Sigmoid colon (tissue), 3 donors: ENCODE data around the gene MLPH.

Experiments
- POLR2A ChIP-seq, 2 donors: fragments of 450-650 bp; IDR thresholded peaks; one replicate each; pipeline ENCODE4 v1.6.1; 2016; ENCODE audit warnings: antibody characterized with exemption in 2 of 2, mild to moderate bottlenecking in 2 of 2, moderate library complexity in 2 of 2
- TF ChIP-seq, protein P1 (sequence below), 4 experiments: fragments of 450-650 bp in 3 of 4; fragments of 200-600 bp in 1 of 4; IDR thresholded peaks; one replicate each; pipeline ENCODE4 v1.5.1; 2016 to 2019; ENCODE audit warnings: antibody characterized with exemption in 4 of 4, mild to moderate bottlenecking in 3 of 4, moderate library complexity in 2 of 4

DNA sequence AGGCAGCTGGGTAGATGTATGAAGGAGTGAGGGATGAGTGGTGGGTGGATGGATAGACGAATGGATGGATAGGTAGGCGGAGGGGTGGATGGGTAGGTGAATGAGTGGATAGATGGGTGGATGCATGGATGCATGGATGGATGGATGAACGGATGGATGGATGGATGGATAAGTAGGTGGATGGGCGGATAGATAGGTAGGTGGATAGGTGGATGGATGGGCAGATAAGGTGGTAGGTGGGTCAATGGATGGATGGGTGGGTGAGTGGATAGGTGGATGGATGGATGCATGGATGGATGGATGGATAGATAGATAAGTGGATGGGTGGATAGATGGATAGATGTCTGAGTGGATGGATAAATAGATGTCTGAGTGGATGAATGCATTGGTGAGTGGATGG lies 30.1 kb downstream of the MLPH start:
- TF ChIP-seq, protein P1, sequence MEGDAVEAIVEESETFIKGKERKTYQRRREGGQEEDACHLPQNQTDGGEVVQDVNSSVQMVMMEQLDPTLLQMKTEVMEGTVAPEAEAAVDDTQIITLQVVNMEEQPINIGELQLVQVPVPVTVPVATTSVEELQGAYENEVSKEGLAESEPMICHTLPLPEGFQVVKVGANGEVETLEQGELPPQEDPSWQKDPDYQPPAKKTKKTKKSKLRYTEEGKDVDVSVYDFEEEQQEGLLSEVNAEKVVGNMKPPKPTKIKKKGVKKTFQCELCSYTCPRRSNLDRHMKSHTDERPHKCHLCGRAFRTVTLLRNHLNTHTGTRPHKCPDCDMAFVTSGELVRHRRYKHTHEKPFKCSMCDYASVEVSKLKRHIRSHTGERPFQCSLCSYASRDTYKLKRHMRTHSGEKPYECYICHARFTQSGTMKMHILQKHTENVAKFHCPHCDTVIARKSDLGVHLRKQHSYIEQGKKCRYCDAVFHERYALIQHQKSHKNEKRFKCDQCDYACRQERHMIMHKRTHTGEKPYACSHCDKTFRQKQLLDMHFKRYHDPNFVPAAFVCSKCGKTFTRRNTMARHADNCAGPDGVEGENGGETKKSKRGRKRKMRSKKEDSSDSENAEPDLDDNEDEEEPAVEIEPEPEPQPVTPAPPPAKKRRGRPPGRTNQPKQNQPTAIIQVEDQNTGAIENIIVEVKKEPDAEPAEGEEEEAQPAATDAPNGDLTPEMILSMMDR (IDR thresholded peaks at IDR 0.05): no peak
- TF ChIP-seq POLR2A (IDR thresholded peaks at IDR 0.05): no peak
